ENCODE measurements around the gene ODC1. TPM values are rescaled to one million over a fixed set of nuclear protein-coding genes. Genes with fewer than 3 reads are reported as not detected.

The ODC1 gene
- total and polyA plus RNA-seq, 2 donors (not counting 3 experiments of a cell fraction or from before 2014, with no cell fraction given) = 109 to 132 TPM

DNA sequence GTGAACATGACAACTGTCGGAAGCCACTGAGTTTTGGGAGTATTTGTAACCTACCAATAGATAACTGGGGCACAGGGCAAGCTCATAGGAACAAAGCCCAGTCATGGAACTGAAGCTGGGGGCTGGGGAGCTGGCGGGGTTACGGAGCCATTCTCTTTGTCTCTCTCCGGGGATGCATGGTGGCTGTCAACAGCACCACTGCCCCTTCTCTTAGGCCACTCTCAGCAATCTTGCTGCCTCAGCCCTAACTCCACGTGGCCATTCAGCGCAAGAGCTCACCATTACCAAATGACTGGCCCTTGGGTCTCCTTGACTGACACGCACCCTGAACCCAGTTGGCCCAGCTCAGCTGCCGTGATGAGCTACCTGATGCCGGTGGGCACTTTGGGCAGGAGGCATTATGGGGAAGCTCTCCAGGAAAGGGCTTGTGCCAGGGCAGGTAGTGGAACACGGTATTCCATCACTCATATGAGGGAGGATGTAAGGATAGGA, 33.6 kb upstream of the ODC1 start:
- no peaks in the 10 kb centered on the region for H3K4me1 ChIP-seq (ENCODE audit: control insufficient read depth, extremely low read depth, insufficient read depth, low read length)
- dilution Hi-C loops (cut with MboI; ENCODE audit: extremely low pct_ligation_motif_present, low sequenced_read_pairs) = no loop called here
- DNase-seq (ENCODE audit: low read depth, low spot score) (no peak), FAIRE-seq (no peak)
- BruUV-seq (replicated peaks) = no TSS peak
- no peak overlapping the region for H2AFZ ChIP-seq (ENCODE audit: low read depth, low read length)
- TF ChIP-seq MYC (IDR thresholded peaks at IDR 0.05; ENCODE audit: low read depth, low read length) (no peak), POLR2A (IDR thresholded peaks at IDR 0.05; ENCODE audit: low read depth, low read length) (no peak), GATA2 (IDR thresholded peaks at IDR 0.05; ENCODE audit: insufficient read depth, insufficient read length, low read depth, low read length) (no peak), JUN (IDR thresholded peaks at IDR 0.05; ENCODE audit: borderline replicate concordance, insufficient read depth, insufficient read length, low read depth) (no peak), FOS (IDR thresholded peaks at IDR 0.05; ENCODE audit: borderline replicate concordance, insufficient read depth, low read length) (no peak), POLR2AphosphoS5 (IDR thresholded peaks at IDR 0.05; ENCODE audit: insufficient read depth, low read depth, low read length) (no peak), EZH2 (IDR thresholded peaks at IDR 0.05; ENCODE audit: borderline replicate concordance, low read depth, low read length, severe bottlenecking) (no peak)
- TF ChIP-seq, protein P1, sequence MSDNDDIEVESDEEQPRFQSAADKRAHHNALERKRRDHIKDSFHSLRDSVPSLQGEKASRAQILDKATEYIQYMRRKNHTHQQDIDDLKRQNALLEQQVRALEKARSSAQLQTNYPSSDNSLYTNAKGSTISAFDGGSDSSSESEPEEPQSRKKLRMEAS (IDR thresholded peaks at IDR 0.05; ENCODE audit: insufficient read depth, insufficient read length) = no peak
- TF ChIP-seq, protein P2, sequence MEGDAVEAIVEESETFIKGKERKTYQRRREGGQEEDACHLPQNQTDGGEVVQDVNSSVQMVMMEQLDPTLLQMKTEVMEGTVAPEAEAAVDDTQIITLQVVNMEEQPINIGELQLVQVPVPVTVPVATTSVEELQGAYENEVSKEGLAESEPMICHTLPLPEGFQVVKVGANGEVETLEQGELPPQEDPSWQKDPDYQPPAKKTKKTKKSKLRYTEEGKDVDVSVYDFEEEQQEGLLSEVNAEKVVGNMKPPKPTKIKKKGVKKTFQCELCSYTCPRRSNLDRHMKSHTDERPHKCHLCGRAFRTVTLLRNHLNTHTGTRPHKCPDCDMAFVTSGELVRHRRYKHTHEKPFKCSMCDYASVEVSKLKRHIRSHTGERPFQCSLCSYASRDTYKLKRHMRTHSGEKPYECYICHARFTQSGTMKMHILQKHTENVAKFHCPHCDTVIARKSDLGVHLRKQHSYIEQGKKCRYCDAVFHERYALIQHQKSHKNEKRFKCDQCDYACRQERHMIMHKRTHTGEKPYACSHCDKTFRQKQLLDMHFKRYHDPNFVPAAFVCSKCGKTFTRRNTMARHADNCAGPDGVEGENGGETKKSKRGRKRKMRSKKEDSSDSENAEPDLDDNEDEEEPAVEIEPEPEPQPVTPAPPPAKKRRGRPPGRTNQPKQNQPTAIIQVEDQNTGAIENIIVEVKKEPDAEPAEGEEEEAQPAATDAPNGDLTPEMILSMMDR (IDR thresholded peaks at IDR 0.05; ENCODE audit: extremely low read depth in 1 of 2, insufficient read depth in 1 of 2, low read depth in 1 of 2, low read length in 2 of 2) = no peak
- no peaks in the 10 kb centered on the region for H3K79me2 ChIP-seq (ENCODE audit: control insufficient read depth, insufficient read depth, low read length)
- POLR2A ChIA-PET = no interaction called here
- no peaks in the 10 kb centered on the region for H3K9me1 ChIP-seq (replicated peaks; ENCODE audit: control insufficient read depth, extremely low read depth, insufficient read depth, low read length)
- no peak overlapping the region for H3K27ac ChIP-seq (ENCODE audit: insufficient read depth, low read depth, low read length)
- H3K9me3 ChIP-seq (replicated peaks; ENCODE audit: control insufficient read depth, insufficient read depth, low read length) = no peaks in the 10 kb centered on the region
- no peak overlapping the region for H3K9ac ChIP-seq (replicated peaks; ENCODE audit: extremely low read depth, insufficient read depth, low read length)
- no peak overlapping the region for H3K4me3 ChIP-seq (replicated peaks in 1 of 3; ENCODE audit: insufficient read depth in 1 of 3, low read depth in 1 of 3, low read length in 3 of 3)
- H3K27me3 ChIP-seq (ENCODE audit: control insufficient read depth in 2 of 2, insufficient read depth in 2 of 2, low read length in 2 of 2) = peaks cover 6 to 16% of the 10 kb centered on the region in 2 experiments
- intact Hi-C loops (cut with micrococcal nuclease) = no loop called here
- no peaks in the 10 kb centered on the region for H3K36me3 ChIP-seq (ENCODE audit: control insufficient read depth in 2 of 2, extremely low read depth in 1 of 2, insufficient read depth in 2 of 2, low read length in 2 of 2)
- CTCF ChIA-PET = no interaction called here
- no peaks in the 10 kb centered on the region for H4K20me1 ChIP-seq (replicated peaks; ENCODE audit: control insufficient read depth, extremely low read depth, insufficient read depth, low read length)
- no peak overlapping the region for H3K4me2 ChIP-seq (ENCODE audit: insufficient read depth, low read length)
